Mammary epithelial cell (primary cell): ENCODE measurements around the gene ABTB1.

Experiments used
- CTCF ChIP-seq, 2 donors: IDR thresholded peaks in 1 of 2; conservative IDR thresholded peaks in 1 of 2; 2 replicates each; pipeline ENCODE4 v1.5.1; 2011 to 2012; ENCODE audit warnings: inconsistent platforms in 2 of 2, low read length in 2 of 2, mild to moderate bottlenecking in 2 of 2, control low read depth in 1 of 2, low read depth in 1 of 2; ENCODE audit not compliant: insufficient read depth in 1 of 2; ENCODE audit errors: extremely low read depth in 1 of 2
- EZH2 ChIP-seq: IDR thresholded peaks from 2 replicates; pipeline ENCODE4 v1.6.1; 2012; ENCODE audit warnings: low read length, inconsistent platforms, borderline replicate concordance

DNA sequence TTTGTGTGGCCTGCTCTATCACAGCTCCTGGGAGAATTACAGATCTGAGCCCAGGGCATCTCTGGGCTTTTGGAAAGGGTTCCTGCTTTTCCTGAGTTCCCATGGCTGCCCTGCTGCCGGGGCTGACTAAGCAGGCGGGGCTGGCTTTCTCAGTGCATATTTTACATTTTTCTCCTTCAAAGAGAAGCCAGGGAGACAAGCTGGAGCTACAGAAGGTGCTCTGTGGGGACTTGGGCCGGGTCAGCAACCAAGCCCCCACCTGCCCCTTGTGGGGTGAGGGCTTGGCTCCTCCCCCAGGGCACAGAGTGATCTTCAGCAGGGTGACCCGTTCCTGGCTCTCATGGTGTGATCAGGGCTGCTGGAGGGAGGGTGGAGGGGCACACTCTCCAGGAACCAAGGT is 17.4 kb downstream of the ABTB1 start:
- TF ChIP-seq CTCF (conservative IDR thresholded peaks at IDR 0.05 in 1 of 2, IDR thresholded peaks at IDR 0.05 in 1 of 2; ENCODE audit: extremely low read depth in 1 of 2, insufficient read depth in 1 of 2, low read depth in 1 of 2, low read length in 2 of 2) (no peak), EZH2 (no peak)
